Measurements from ENCODE around the gene PGC.

The PGC gene

DNA sequence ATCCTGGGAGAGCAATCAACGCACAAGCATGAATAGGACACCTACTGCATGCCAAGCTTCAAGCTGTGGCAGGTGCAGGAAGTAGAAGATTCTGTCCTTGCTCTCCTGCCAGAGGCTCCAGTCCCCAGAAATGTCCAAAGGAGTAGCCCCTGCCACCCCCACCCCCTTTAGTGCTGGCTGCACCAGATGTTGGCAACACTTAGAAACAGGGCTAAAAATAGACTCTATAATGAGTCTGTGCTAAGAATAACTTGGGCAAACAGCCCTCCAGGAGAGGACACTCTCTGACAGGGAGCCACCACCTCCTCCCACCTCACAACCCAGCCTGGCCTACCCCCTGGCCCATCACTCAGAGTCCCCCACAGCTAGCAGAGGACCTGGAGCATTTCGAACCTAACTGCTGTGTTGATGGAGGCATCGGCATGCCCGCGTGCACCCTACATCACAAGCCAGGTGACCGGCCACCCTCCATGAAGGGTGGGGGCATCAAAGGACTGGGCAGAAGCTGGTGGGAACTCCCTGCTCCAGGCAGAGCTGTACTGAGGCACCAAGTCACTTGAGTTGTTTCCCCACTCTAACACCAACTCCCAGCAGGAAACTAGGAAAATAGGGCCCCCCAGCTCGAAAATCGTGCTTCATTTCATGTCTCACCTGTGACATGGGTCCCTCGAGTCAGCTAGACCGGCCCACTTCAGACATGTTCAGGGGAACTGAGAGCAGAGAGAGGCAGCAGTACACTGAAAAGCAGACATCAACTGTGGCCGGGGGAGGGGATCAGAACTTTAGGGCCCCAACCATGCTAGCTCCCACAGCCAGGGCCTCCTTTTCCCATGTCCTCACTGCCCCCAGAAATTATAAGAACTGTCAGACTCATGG, 30.4 kb downstream of the PGC start:
- DNase-seq, result no peak

DNA sequence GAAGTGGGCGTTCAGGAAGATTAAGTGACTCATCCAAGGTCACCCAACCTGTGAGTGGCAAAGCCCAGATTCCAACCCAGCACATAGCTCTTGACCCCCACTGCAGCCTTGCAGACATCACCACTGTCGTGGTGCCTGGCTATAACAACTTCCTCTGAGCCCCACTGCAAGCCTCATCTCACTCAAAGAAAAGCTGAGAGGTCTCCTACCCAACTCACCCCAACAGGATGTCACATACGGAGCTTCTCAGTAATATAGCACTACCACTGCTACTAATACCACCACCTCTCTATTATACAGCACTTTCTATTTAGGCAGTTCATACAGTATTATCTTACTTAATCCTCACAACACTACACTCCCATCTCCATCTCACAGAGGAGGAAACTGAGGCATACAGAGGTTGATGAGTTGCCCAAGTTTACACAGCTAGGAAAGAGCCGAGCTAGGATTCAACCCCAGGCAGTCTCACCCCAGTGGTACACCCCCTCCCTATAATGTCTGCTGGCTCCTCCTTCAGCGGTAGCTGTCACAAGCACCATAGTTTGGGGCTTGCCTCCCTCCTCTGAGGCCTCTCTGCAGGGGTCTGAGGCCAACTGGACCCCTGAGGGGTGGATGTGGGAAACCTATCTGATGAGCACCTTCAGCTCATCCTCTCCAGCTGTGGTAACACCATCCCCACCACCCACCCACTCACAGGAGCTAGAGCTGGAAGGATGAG, 31.2 kb downstream of the PGC start:
- no peak for DNase-seq

DNA sequence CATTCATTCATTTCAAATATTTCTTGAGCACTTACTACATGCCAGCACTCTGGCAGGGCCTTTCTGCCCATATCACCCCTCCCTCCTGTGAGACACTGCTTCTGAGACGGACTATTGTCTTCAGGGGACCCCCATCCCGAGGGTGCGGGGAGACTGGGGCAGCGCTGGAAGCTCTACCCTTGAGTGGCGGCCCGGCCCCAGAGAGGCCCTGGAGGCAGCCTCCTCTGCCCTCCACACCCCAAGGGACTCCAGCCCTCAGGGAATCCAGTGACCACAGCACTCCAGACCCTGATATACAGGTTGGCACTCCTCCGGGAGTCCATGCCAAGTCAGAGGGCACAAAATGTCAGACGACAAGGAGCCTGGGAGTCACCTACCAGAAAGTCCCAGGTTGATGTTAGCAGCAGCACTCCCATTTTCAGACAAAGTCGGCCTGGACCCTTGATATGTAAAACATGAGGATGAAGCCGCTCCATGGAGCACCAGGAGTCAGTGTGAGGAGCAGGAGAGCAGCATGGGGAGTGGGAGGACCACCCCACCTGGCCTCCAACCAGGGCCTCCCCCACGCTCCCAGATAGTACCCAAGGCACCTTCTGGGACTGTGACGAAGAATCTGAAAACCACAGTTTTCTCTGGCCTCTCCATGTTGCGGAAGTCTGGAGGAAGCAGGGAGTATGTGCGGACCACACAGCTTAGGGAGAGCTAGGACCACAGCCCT, 32.5 kb downstream of the PGC start:
- DNase-seq, result no peak

DNA sequence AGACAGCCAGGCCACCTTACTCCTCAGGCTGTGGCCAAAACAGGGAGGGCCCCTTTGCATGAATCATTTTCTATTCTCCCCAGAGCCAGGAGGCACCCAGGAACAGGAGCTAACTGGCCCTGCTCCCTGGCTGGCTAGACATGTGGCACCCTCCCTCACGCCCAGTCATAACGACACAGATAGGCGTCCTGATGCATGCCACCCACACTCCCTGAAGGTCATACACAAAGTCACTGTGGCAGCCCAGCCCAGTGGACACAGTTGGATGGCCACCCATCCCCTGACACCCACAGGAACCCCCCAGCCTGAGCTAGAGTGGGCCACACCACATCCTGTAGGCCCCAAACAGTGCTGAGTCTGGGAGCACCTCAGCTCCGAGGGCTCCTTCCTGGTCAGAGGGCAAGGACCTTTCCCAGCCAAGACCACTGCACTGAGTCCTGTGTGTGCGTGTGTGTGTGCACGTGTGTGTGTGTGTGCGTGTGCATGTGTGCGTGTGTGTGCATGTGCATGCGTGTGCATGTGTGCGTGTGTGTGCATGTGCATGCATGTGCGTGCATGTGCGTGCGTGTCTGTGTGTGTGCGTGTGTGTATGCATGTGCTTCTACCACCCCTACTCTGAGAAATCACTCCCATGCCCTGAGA, 33.4 kb downstream of the PGC start:
- DNase-seq, result peak in 3 of 51 donors; percentile 30 to 57 (median 30)

DNA sequence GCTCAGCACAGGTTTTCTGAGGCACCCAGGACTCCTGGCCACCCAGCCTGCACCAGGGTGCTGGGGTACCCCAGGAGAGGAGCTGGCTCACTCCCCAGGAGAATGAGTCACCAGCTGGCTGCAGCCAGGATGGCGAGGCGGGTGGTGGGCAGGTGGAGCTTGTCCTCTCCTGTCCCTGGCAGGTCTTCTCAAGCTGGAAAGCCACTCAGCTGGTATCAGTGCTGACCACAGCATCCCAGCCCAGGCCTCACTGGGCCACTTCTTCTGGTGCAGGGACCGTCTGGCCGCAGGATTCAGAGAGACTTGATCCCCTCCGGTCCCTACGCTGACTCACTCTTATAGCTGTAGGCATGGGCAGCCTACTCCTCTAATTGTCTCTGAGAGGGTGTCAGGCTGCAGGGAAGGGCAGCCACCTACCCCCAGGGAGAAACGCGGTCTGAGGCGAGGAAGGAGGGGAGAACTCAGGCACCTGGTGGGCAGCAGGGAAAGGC, 34.0 kb downstream of the PGC start:
- DNase-seq, result peak in 42 of 51 donors; percentile 37 to 90 (median 68)

DNA sequence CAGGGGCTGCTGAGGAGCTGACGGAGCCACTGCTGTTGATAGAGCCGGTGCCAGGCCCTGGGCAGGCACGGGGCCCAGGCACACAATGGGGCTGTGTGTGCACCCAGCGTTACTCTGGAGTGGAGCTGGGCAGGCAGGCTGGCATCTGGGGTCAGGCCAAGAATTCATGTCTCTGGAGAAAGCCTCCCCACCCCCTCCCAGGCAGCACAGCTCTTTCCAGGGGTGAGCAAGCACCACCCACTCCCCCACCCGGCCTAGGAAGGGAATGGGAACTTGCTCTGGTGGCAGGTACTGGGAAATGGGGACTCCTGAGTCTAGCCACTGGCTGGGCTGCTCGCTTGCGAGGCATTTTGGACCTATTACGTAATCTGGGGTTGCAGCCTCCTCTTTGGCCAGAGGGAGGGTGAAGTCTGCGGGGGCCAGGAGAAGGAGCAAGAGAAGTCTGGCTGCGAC, 34.5 kb downstream of the PGC start:
- peak; percentile 34 to 98 (median 89) for DNase-seq

DNA sequence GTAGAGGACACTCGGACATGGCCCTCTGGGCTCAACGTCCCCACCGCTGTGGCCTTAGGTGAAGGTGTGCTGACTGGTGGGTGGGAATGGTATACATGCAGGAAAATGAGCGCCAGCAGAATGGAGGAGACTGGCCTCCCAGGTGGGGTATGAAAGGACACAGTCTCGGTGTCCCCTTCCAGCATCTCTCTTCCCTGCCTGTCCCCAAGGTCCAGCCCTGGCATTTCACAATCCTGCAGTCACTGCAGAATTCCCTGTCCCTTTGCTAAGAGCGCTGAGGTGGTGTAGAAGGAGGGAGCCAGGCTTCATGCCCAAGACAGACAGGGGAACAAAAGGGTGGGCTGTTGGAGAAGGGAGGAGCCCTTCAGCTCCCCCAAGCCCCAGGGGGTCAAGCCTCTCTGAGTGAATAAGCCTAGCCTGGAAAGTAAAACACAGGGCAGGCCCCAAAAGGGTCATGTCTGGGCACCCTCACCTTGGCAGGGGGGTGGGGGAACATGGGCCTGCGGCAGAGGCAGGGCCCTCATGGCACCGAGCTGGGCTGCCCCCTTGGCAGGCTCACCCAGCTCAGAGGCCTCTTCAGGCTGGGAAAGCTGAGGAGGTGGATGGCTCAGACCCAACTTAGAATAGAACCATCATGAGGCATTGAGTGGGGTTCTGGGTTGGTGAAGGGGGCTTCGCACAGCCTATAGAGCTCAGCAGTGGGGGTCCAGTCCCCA, 35.7 kb downstream of the PGC start:
- no peak for DNase-seq

DNA sequence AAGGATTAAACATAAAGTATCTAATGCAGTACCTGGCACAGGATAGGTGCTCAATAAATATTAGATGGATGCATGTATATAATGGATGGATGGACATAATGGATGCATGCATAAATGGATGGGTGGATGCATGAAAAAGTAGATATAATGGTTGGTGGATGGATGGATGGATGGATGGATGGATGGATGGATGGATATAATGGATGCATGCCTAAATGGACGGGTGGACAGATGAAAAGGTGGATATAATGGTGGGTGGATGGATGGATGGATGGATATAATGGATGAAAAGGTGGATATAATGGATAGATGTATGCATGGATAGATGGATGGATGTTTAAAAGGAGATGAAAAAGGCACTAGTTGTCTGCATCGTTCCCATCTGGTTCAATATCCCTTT, 37.8 kb downstream of the PGC start:
- DNase-seq, result no peak

DNA sequence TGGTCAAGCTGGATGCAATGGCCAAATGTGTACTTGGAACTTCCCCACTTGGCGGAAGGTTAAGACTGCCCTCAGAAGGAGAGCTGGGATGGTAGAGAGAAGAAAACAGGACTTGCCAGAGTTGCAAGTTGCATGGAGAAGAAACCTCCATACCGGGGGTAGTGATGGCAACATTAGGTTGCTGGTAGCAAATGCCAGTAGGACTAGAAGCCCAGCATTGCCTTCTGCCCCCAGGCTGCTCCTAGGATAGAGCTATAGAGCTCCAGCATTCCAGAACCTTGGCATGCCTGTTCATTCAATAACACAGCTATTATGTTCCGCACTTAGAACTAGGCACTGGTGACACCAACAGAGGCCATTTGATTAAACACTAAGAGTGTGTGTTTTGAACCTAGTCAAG, 38.3 kb downstream of the PGC start:
- DNase-seq, result no peak

DNA sequence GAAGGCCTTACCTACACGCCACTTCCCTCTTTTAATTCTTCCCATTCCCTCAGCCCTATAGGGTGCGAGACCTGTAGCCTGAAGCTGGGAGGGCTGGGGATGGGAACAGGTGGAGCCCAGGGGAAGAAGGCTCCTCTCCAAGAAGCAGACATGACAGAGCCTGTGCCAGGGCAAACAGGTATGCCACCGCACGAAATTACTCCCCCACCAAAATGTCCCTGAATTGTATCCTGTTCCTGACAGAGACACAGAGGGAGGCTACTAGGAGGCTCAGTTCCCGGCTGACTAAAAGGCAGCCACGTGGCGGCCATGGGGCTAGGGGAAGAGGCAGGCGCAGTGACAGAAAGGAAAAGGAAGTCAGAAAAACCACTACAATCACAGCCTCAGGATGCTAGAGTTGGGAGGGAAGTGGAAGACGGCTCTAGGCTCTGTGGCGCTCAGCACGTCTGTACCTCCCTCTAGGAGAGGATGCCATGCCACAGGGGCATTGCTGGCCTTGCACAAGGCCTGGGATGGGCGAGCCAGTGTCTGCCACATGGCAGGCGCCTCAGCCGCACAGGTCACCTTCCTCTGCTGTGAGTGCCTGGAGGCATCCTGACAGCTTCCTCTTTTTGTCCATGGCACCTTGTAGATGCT, 39.5 kb downstream of the PGC start:
- DNase-seq, result peak in 13 of 51 donors; percentile 25 to 62 (median 33)

DNA sequence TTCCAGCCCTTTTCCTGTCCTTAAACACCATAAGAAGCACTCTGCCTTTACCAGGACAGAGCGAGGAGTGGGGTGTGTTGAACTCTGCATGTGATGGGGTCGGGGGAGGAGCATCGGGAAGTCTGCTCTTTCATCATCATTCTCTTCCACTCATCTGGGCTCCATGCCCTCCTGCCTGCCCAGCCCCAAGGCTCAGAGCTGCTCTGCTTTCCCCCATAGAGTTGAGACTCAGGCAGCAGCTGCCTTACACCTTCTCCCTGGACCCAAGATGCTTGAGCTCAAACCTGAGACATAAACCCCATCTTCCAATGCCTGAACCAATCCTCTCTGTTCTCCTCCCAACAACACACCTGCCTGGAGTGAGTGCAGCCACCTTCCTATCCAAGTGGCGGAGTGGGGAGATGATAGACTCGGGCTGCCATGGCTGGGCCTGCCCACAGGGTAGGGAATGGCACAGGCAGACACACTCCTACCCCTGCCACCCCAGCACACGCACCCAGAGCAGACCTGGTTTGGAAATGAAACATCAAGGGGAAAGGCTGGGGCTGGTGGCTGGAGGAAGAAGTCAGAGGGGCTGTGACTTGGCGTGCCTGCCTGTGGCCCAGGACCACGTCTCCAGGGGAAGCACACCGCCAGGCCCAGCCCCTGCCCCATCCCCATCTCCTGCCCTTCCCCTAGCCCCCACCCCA, 40.2 kb downstream of the PGC start:
- peak in 30 of 51 donors; percentile 22 to 76 (median 52) for DNase-seq

DNA sequence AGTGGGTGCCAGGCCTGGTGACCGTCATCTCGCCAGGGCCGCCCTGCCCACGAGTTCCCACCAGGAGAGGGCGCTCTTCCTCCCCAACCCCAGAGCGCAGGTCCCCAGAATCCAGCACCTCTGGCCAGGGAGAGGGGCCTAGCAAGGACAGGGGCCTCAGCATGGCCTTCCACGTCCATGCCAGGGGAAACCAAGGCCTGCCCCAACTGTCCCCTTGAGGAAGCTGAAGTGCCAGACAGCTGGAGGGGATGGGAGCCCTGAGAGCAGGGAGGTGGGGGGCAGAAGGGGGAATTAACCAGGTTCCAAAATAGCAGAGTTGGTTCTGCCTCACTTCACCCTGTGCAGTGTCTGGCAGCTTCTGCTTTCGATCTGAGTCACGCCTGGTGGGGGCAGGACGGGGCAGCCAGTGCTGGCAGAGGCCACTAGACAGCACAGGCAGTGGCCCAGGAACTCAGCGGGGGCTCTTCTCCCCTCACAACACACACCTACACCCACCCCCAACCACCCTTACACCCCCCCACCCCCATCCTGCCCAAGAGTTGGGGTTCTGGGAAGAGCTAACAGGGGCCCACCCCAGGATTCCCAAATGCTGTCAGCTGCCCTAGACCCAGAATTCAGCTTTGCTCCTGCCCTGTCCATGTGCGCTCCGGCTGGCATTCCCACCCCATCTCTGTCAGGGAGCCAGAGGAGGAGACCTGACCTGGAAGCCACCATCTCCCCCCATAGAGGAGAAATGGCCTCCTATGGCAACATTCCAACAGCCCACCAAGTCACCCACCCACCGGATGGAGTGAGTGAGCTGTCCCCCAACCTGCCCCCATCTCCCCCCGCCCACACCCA, 41.0 kb downstream of the PGC start:
- DNase-seq, result peak in 49 of 51 donors; percentile 47 to 91 (median 79)

DNA sequence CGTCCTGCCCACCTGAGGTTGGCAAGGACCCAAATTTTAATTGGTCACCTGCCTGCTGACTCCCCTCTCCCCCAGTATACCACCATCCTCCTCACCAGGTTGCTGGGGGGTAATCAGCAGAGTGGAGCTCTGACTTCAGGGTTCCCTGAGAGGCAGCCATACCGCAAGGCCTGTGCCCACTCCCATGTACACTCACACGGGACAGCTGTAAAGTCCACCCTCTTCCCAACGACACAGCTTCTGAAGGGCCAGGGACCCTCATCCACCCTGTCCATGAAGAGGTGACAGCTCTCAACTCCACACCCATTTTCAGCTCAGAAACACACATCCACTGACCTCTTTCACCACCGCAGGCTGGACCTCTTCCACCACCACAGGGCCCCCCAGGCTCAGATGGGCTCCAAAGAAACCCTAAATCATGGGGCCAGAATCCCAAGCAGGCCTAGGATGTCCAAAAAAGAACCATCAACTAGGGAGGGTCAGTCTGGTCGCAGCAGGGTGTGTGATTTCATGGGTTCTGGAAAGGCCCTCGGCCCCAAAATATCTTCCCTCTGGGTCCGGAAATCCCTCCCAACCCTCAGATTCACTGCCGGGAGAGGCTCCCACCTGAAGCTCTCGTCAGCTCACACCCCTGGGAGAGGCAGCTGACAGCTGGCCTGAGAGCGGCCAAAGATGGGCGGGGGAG, 41.7 kb downstream of the PGC start:
- DNase-seq, result peak in 1 of 51 donors; percentile 39

DNA sequence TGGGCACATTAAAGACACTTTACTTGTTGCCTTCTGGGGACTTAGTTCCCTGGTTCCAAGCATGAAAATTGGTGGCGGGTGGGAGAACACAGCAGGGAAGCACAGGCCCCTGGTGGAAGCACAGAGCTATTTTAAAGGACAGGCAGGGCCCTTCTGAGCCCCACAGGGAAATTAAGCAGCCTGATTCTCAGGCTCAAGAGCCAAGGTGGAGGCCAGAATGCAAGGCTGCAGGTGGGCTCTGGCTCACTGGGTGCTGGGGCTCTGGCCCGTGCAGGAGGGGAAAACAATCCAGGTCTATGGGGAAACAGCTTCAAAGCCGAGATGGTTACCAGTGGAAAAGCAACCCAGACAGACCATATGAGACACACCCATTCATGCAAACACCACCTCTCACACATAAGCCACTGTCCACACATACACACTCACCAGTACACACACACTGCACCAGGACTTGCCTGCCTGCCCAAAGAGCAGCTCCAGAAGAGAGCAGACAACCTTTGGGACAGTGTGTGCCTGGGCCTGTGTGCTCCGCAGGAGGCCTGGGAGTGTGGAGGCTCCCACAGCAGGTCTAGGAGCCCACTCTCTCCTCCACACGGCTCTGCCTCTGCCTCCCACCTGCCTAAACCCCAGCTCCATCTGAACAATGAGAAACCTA, 42.4 kb downstream of the PGC start:
- DNase-seq, result no peak

DNA sequence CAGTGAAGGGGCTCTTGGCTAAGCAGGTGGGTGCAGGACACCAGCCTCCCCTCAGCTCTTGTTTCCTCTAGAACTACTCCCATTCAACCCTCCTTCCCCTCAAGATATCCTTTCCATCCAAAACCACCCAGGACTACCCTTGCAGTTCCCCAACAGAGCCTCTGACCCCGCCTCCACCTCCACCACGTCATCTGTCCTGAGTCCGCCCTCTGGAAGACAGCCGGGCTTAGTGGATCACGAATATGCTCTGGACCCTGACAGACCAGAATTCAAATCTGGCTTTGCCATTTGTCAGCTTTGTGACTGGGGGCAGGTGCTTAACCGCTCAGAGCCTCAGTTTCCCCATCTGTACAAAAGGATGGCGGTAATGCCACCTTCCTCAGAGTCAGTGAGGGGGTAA, 43.2 kb downstream of the PGC start:
- DNase-seq, result peak in 23 of 51 donors; percentile 23 to 77 (median 42)

DNA sequence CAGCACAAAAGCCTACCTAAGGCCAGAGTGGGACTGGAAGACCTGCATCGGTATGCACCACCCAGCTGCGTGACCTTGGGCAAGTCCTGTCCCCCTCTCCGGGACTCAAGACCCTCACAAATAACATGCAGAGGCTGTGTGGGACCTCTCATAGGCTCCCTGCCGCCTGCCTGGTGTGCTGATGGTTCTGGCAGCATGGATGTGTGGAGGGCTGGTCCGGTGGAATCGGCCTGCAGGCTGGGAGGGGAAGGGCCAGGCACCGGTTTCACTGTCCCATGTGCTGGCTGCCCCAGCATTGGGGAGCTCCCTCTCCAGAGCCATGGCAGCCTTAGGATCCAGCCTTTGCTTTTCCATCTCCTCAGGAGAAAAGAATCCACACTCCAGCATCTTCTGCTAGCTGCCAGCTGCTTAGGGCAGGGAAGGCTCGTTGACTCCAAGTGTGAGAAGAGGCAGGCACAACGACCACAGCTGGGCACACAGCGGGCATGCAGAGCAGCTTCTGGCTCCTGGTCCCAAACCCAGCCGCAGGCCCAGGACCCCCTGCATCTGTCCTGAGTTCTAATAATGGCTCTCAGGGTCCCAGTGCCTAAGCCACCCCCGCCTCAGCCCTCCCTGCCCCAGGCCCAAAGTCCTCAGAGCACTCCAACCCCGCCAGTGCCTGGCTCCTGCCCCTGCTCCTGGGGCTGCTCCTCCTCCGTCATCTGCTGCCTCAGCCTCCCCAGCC, 44.3 kb downstream of the PGC start:
- peak in 2 of 51 donors; percentile 34 to 46 for DNase-seq
